Brain microvascular endothelial cell (primary cell): ENCODE measurements around the gene CTXN3.

ENCODE experiments used
- DNase-seq: peaks from one replicate; pipeline ENCODE4 v3.0.0-alpha.2; 2020
- H3K27ac ChIP-seq: fragments of 250-450 bp; sonication (Bioruptor Pico); 2 replicates; pipeline ENCODE4 v1.5.1; 2020; ENCODE audit warnings: mild to moderate bottlenecking, moderate library complexity
- H3K27me3 ChIP-seq: fragments of 250-450 bp; sonication (Bioruptor Pico); replicated peaks from 2 replicates; pipeline ENCODE4 v1.5.1; 2020; ENCODE audit warnings: mild to moderate bottlenecking
- H3K36me3 ChIP-seq: fragments of 250-450 bp; sonication (Bioruptor Pico); replicated peaks from 2 replicates; pipeline ENCODE4 v1.5.1; 2020; ENCODE audit warnings: mild to moderate bottlenecking
- H3K4me3 ChIP-seq: 2 replicates; pipeline ENCODE4 v1.5.1; 2011; ENCODE audit warnings: low read depth, mild to moderate bottlenecking, control low read depth, low read length, moderate library complexity
- in situ Hi-C: cut with HindIII; loops from 2 replicates; pipeline ENCODE4 v1.10.0; 2017; ENCODE audit warnings: low sequenced_read_pairs, low pct_ligation_motif_present
- TF ChIP-seq, protein P1 (sequence below): IDR thresholded peaks from 2 replicates; pipeline ENCODE4 v1.5.1; 2011; ENCODE audit warnings: low read depth, mild to moderate bottlenecking, moderate library complexity, low read length, control low read depth, inconsistent platforms; ENCODE audit errors: missing control alignments

Gene CTXN3

DNA sequence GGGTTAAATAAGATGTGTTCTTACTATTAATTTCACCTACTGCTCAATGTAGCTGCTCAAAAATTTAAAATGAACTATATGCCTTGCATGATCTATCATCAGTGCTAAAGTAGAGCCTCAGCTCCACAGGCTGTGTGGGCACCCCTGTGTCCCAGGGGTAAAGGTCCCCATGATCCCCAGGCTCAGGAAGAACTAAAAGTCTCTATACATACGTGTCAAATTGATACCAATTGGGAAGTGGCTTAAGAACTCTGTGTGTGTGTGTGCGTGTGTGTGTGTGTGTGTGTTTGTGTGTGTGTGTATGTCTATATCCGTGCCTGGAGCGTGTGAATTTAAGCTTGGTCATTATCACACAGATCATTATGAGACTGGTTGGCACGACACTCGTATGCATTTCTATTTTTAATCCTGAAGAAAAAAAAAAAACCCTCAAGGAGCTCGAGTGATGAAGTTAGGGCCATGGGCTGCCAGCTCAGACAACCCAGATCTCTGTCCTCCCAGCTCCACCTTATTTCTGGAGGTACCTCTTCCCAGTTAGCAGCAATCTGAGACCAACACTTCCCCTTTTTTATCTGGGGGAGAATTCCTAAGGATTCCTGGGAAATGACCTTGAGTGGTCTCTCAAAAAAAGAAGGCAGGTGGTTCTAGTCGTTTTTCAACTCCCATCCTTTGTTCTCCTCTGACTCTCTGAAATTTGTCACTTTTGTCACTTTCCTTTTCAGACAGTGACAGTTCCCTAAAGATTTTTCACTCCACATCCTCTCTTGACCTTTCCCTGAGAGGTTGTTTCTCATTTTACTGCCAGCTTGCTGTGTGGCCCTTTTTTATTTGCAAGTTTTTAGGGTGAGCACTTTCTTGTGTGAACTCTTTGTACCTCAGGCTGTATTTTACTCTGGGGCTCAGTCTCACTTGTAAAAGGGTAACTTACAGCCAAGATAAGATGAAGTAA lies 45.7 kb upstream of the CTXN3 start:
- in situ Hi-C loops = no loop called here
- H3K4me3 ChIP-seq = no peak overlapping the region
- H3K27me3 ChIP-seq = no peaks in the 10 kb centered on the region
- TF ChIP-seq, protein P1, sequence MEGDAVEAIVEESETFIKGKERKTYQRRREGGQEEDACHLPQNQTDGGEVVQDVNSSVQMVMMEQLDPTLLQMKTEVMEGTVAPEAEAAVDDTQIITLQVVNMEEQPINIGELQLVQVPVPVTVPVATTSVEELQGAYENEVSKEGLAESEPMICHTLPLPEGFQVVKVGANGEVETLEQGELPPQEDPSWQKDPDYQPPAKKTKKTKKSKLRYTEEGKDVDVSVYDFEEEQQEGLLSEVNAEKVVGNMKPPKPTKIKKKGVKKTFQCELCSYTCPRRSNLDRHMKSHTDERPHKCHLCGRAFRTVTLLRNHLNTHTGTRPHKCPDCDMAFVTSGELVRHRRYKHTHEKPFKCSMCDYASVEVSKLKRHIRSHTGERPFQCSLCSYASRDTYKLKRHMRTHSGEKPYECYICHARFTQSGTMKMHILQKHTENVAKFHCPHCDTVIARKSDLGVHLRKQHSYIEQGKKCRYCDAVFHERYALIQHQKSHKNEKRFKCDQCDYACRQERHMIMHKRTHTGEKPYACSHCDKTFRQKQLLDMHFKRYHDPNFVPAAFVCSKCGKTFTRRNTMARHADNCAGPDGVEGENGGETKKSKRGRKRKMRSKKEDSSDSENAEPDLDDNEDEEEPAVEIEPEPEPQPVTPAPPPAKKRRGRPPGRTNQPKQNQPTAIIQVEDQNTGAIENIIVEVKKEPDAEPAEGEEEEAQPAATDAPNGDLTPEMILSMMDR = no peak
- no peaks in the 10 kb centered on the region for H3K36me3 ChIP-seq
- no peak overlapping the region for H3K27ac ChIP-seq
- DNase-seq = no peak

GRCh38 chr5:127608077-127608660 lies 40.7 kb upstream of the CTXN3 start:
- Histone ChIP-seq H3K27me3 (no peaks in the 10 kb centered on the region), H3K36me3 (no peaks in the 10 kb centered on the region), H3K4me3 (no peak overlapping the region), H3K27ac (no peak overlapping the region)
- DNase-seq = no peak
- in situ Hi-C loops = no loop called here
- TF ChIP-seq, protein P1 = no peak

DNA sequence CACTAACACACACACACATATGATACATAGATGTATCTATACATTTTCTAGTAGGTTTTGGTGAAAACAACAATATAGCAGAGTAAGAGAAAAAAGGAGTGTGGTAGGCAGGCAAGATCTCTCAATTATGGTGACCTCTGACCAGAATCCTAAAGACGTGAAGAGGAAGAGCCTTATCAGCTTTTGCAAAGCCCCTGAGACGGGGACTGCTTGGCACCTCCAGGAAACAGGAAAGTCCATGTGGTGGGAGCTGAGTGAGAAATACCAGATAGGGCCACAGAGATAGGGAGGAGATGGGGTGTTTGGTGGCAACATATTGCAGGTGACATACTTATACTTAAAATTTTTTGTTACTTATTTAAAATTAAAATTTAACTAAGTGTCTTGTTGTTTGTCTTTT lies 39.9 kb upstream of the CTXN3 start:
- DNase-seq = no peak
- TF ChIP-seq, protein P1 = no peak
- Histone ChIP-seq H3K36me3 (no peaks in the 10 kb centered on the region), H3K27me3 (no peaks in the 10 kb centered on the region), H3K4me3 (no peak overlapping the region), H3K27ac (no peak overlapping the region)
- in situ Hi-C loops = no loop called here

- in situ Hi-C loops = no loop called here
- peak; percentile 28 for DNase-seq
- no peaks in the 10 kb centered on the region for H3K36me3 ChIP-seq
These were observed 38.9 kb upstream of the CTXN3 start for GRCh38 chr5:127609957-127610356.

GRCh38 chr5:127612441-127613141 lies 36.3 kb upstream of the CTXN3 start:
- in situ Hi-C loops = no loop called here
- H3K27me3 ChIP-seq = no peaks in the 10 kb centered on the region
- no peak overlapping the region for H3K27ac ChIP-seq
- no peak overlapping the region for H3K4me3 ChIP-seq
- TF ChIP-seq, protein P1 = no peak
- H3K36me3 ChIP-seq = no peaks in the 10 kb centered on the region
- no peak for DNase-seq

More at GRCh38 chr5:127609957-127610356, 38.9 kb upstream of the CTXN3 start:
- Histone ChIP-seq H3K4me3 (no peak overlapping the region), H3K27me3 (no peaks in the 10 kb centered on the region), H3K27ac (no peak overlapping the region)
- TF ChIP-seq, protein P1 = no peak
